ENCODE data around the gene TMEM91.

Gene TMEM91

GRCh38 chr19:41376241-41376997 lies at the start of gene TMEM91:
Gene TMEM91, plus strand, starts transcription at chr19:41376533. Its CDS starts 1,777 bp downstream, at chr19:41378310.
- Histone ChIP-seq H4K20me1 (ENCODE audit: insufficient read depth, low read length) (no peaks in the 10 kb centered on the region), H3K4me3 (ENCODE audit: low read depth, low read length, poor library complexity, severe bottlenecking) (peak within 1 kb of the TSS; percentile 43), H3K9me2 (ENCODE audit: low read depth, low read length) (no peaks in the 10 kb centered on the region), H3F3A (ENCODE audit: insufficient read depth, low read length) (no peaks in the 10 kb centered on the region), H3K9me3 (ENCODE audit: low read length) (no peaks in the 10 kb centered on the region), H3K4me2 (ENCODE audit: low read length) (peak within 1 kb of the TSS; percentile 54; the same call in 1 of the 2 replicates), H3K36me3 (ENCODE audit: insufficient read depth, low read length) (no peaks in the 10 kb centered on the region; the same call in 1 of the 2 replicates), H3K79me2 (ENCODE audit: insufficient read depth, low read length) (no peaks in the 10 kb centered on the region), H3K9ac (ENCODE audit: low read length) (no peak within 1 kb of the TSS; the same call in 1 of the 2 replicates), H2AFZ (ENCODE audit: low read length) (no peak within 1 kb of the TSS), H3K4me1 (ENCODE audit: insufficient read depth, low read length, severe bottlenecking) (peaks cover 10% of the 10 kb centered on the region), H3K27ac (ENCODE audit: low read depth, low read length, poor library complexity, severe bottlenecking) (no peak within 1 kb of the TSS), H3K27me3 (ENCODE audit: insufficient read depth, low read length) (no peaks in the 10 kb centered on the region)
- TF ChIP-seq CTCF (IDR thresholded peaks at IDR 0.05; ENCODE audit: low read length) (no peak), EZH2 (IDR thresholded peaks at IDR 0.05; ENCODE audit: borderline replicate concordance, low read length) (no peak)

GRCh38 chr19:41327076-41327575 lies 49.2 kb upstream of the TMEM91 start:
- Histone ChIP-seq H3K9me3 (ENCODE audit: low read length) (no peaks in the 10 kb centered on the region), H3K79me2 (ENCODE audit: insufficient read depth, low read length) (no peaks in the 10 kb centered on the region), H4K20me1 (ENCODE audit: insufficient read depth, low read length) (no peaks in the 10 kb centered on the region), H3K4me3 (ENCODE audit: low read depth, low read length, poor library complexity, severe bottlenecking) (peak overlapping the region; percentile 56), H3K9ac (ENCODE audit: low read length) (peak overlapping the region; percentile 71), H3K4me2 (ENCODE audit: low read length) (peak overlapping the region; percentile 75), H2AFZ (ENCODE audit: low read length) (no peak overlapping the region), H3F3A (ENCODE audit: insufficient read depth, low read length) (0 out of 2 replicates have a peak, but pooled peaks cover 4% of the 10 kb centered on the region), H3K9me2 (ENCODE audit: low read depth, low read length) (no peaks in the 10 kb centered on the region), H3K27ac (ENCODE audit: low read depth, low read length, poor library complexity, severe bottlenecking) (peak overlapping the region; percentile 85), H3K4me1 (ENCODE audit: insufficient read depth, low read length, severe bottlenecking) (peaks cover 37% of the 10 kb centered on the region), H3K27me3 (ENCODE audit: insufficient read depth, low read length) (no peaks in the 10 kb centered on the region), H3K36me3 (ENCODE audit: insufficient read depth, low read length) (peaks cover 37% of the 10 kb centered on the region)
- TF ChIP-seq CTCF (IDR thresholded peaks at IDR 0.05; ENCODE audit: low read length) (no peak), EZH2 (IDR thresholded peaks at IDR 0.05; ENCODE audit: borderline replicate concordance, low read length) (no peak)

- H3K4me2 ChIP-seq (ENCODE audit: low read length) = peak overlapping the region; percentile 75
- H3K4me1 ChIP-seq (ENCODE audit: insufficient read depth, low read length, severe bottlenecking) = peaks cover 37% of the 10 kb centered on the region
- no peak overlapping the region for H2AFZ ChIP-seq (ENCODE audit: low read length)
- no peak for TF ChIP-seq CTCF (IDR thresholded peaks at IDR 0.05; ENCODE audit: low read length)
- no peak for TF ChIP-seq EZH2 (IDR thresholded peaks at IDR 0.05; ENCODE audit: borderline replicate concordance, low read length)
- peak overlapping the region; percentile 56 for H3K4me3 ChIP-seq (ENCODE audit: low read depth, low read length, poor library complexity, severe bottlenecking)
- H3K36me3 ChIP-seq (ENCODE audit: insufficient read depth, low read length) = peaks cover 37% of the 10 kb centered on the region
- H3F3A ChIP-seq (ENCODE audit: insufficient read depth, low read length) = 0 out of 2 replicates have a peak, but pooled peaks cover 4% of the 10 kb centered on the region
- peak overlapping the region; percentile 71 for H3K9ac ChIP-seq (ENCODE audit: low read length)
- H4K20me1 ChIP-seq (ENCODE audit: insufficient read depth, low read length) = no peaks in the 10 kb centered on the region
- H3K9me3 ChIP-seq (ENCODE audit: low read length) = no peaks in the 10 kb centered on the region
- H3K27ac ChIP-seq (ENCODE audit: low read depth, low read length, poor library complexity, severe bottlenecking) = peak overlapping the region; percentile 85
- no peaks in the 10 kb centered on the region for H3K9me2 ChIP-seq (ENCODE audit: low read depth, low read length)
- H3K27me3 ChIP-seq (ENCODE audit: insufficient read depth, low read length) = no peaks in the 10 kb centered on the region
- H3K79me2 ChIP-seq (ENCODE audit: insufficient read depth, low read length) = no peaks in the 10 kb centered on the region
Observed at GRCh38 chr19:41327576-41328156, 48.7 kb upstream of the TMEM91 start.

All from OCI-LY1 (cell line).